Measurements from ENCODE around the gene TMIGD1.

Gene TMIGD1

DNA sequence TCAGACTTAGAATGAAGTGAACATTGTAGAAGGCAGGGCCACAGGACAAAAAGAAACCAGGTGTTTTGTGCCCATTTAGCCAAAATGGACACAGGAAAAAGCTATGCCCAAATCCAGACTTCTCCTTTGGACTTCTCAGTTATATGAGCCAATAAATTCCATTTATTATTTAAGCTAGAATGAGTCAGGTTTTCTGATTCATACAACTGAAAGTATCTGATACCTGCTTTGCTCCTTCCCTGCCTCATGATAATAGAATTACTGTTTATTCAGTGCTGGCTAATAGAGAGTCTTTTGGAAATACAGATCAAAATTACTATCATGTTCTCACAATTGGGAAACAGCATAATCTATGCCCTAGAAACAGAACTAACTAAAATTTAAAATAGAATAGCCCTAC, 36.1 kb upstream of the TMIGD1 start:
- H3K4me3 ChIP-seq (ENCODE audit: low read depth, low read length): no peak overlapping the region
- TF ChIP-seq, protein P1, sequence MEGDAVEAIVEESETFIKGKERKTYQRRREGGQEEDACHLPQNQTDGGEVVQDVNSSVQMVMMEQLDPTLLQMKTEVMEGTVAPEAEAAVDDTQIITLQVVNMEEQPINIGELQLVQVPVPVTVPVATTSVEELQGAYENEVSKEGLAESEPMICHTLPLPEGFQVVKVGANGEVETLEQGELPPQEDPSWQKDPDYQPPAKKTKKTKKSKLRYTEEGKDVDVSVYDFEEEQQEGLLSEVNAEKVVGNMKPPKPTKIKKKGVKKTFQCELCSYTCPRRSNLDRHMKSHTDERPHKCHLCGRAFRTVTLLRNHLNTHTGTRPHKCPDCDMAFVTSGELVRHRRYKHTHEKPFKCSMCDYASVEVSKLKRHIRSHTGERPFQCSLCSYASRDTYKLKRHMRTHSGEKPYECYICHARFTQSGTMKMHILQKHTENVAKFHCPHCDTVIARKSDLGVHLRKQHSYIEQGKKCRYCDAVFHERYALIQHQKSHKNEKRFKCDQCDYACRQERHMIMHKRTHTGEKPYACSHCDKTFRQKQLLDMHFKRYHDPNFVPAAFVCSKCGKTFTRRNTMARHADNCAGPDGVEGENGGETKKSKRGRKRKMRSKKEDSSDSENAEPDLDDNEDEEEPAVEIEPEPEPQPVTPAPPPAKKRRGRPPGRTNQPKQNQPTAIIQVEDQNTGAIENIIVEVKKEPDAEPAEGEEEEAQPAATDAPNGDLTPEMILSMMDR (IDR thresholded peaks at IDR 0.05; ENCODE audit: borderline replicate concordance, insufficient read depth, low read depth, low read length): no peak

DNA sequence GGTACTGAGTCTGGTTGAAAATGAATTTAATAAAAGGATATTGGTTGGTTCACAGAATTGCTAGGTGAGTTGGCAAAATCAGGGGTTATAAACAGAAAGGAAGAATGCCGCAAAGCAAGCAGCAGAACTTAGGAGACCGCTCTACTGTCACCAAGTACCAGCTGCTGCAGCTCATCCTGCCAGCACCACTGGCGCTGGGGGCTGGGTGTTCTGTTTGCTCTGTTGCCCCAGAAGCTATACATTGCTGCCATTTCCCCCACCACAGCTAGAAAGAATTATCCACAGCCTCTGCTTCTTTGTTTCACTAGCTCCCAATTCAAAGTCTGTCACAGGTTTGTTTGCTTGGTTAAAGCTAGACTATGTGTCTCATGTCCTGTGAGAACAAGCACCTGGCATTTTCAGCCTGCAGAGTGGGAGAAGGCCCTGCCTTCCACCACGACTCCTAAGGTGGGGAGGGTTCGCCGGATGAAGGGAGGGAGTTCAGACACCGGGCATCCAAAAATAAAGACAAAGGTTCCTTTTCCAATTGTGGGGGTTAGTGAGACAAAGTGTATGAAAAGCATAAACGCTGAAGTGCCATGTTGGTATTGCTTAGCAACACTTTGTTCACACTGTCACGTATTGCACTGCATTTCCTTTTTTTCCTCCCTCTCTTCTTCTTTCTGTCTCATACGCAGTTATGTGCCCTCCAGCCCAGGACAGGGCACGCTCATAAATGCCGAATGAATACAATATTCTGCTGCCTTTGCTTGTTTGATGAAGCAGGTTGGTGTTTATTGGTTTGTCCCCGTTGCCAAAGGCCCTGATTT, 35.3 kb upstream of the TMIGD1 start:
- H3K4me3 ChIP-seq (ENCODE audit: low read depth, low read length): no peak overlapping the region
- TF ChIP-seq, protein P1 (IDR thresholded peaks at IDR 0.05; ENCODE audit: borderline replicate concordance, insufficient read depth, low read depth, low read length): no peak

DNA sequence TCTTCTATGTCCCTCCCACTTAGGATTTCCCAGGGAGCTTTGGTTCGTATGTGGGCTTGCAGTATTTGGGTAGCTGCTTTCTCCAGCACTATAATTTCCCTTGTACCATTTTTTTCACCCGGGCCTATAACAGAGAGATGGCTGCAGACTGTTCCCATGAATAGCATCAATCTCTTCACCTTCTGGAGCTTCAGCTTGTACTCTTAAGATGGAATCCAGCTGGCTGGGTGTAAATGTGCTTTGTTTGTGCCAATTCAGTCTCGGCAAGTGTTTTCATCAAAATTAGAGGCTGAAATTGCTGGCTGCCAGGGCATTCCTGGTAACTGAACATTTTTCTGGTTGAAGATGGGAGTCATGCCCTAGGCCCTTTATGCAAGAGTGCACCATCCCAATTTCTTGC, 32.7 kb upstream of the TMIGD1 start:
- TF ChIP-seq, protein P1 (IDR thresholded peaks at IDR 0.05; ENCODE audit: borderline replicate concordance, insufficient read depth, low read depth, low read length): no peak
- H3K4me3 ChIP-seq (ENCODE audit: low read depth, low read length): no peak overlapping the region

DNA sequence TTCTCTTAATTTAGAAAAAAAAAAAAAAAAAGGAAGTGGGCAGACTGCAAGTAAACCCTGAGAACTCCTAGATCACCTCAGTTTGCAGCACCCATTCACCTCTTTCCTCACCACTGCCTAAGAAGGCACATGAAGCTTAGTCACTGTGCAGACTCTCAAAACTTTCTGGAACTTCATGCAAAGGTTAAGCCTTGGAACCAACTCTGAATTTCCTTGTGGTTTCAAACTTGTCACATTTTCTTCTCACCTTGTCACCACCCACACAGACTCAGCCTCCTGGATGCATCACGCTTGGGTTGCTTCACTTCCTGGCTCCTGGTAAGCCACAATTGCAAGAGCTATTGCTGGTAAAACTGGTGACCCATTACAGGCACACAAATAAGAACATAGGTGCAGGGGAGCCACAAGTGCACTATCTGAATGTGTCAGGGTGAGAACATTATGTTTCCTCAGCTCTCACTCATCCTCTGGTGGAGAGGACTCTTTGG, 29.9 kb upstream of the TMIGD1 start:
- TF ChIP-seq, protein P1 (IDR thresholded peaks at IDR 0.05; ENCODE audit: borderline replicate concordance, insufficient read depth, low read depth, low read length): no peak
- H3K4me3 ChIP-seq (ENCODE audit: low read depth, low read length): no peak overlapping the region

DNA sequence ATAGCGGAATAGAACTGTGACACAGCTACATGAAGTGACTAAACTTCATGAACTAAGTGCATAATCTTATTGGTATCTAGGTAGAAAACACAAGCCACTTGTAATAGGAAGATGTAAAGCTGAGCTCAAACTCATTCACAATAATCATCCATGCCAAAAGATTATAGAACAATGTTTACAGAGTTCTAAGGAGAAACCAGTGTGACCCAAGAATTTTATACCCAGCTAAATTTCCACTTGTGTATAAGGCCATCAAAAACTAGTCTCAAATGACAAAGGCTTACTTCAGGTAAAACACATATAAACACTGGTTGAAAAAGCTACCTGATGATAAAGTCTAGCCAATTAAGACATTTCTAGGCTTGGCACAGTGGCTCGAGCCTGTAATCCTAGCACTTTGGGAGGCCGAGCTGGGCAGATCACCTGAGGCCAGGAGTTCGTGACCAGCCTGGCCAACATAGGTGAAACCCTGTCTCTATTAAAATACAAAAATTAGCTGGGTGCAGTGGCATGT, 28.0 kb upstream of the TMIGD1 start:
- H3K4me3 ChIP-seq (ENCODE audit: low read depth, low read length): no peak overlapping the region

DNA sequence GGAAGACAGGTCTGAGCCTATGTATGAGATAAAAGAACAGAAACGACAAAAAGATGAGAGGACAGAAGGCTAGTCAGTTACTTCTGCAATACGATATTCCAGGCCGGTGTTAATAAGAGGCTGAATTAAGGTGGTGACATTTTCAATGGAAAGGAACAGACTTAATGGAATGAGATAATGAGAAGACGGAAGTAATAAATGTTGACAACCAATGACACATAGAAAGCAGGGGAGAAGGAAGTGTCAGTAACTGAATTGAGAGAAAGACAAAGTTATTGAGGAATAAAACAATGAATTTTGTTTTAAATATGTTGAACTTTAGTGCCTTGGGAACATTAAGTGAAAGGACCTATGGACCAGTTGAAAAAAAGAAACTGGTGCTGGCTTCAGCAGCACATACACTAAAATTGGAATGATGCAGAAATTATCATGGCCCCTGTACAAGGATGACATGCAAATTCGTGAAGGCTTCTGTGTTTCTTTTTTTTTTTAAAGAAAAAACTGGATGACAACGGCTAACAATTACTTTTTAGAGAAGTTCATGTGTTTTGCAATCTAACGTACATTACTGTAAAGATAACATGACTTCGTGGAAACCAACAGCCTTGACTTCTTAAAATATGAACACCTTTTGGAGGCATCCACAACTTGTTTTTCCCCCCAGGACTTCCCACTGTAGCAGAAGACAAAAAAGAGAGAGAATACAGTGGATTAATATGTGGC, 26.4 kb upstream of the TMIGD1 start:
- H3K4me3 ChIP-seq (ENCODE audit: low read depth, low read length): no peak overlapping the region
- TF ChIP-seq, protein P1 (IDR thresholded peaks at IDR 0.05; ENCODE audit: borderline replicate concordance, insufficient read depth, low read depth, low read length): no peak

More for the DNA sequence above, 28.0 kb upstream of the TMIGD1 start:
- TF ChIP-seq, protein P1 (IDR thresholded peaks at IDR 0.05; ENCODE audit: borderline replicate concordance, insufficient read depth, low read depth, low read length): no peak

Data from GM12875 (cell line).